ENCODE data around the gene CNTN4. TPM values are rescaled to one million over a fixed set of nuclear protein-coding genes. Genes with fewer than 3 reads are reported as not detected.

Gene CNTN4
- total RNA-seq, 6 experiments from 2014 or later, result 1.5 to 3.9 (median 1.7) TPM

DNA sequence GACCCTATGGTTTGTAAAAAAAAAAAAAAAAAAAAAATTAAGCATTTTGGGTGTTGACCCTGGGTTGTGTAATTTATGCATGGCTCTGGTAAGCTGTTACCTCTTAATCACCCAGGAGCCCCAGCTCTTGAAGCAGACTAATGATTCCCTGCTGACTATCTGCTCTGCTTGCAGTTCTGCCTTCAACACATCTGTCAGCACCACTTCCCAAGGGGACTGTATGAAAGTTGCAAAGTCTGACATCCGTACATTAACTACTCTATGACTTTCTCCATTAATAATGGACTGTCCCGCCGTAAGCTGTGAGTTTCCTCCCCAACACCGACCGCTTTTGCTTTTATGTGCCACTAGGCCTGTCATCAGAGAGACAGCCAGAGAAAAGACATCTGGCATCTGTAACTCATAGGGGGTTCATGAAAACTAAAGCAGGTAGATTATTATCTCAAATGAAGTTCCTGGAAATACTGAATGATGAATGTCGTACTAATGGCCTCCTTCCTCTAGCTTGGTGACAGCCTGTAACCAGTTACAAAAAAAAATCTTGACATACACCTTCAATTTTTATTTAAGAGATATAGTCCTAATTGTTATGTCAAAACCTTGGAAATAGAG, 740.0 kb downstream of the CNTN4 start:
- ATAC-seq (no peak), DNase-seq (no peak)
- Histone ChIP-seq H3K9me3 (no peaks in the 10 kb centered on the region), H3K4me1 (no peaks in the 10 kb centered on the region), H3K4me3 (no peak overlapping the region), H3K27me3 (no peaks in the 10 kb centered on the region), H3K36me3 (no peaks in the 10 kb centered on the region), H3K27ac (no peak overlapping the region)
- WGBS (ENCODE audit: insufficient coverage, low coverage, low lambda C conversion rate, missing lambda C conversion rate), result 82% methylated on average over 6 of the region's 6 CpGs
- TF ChIP-seq, protein P1, sequence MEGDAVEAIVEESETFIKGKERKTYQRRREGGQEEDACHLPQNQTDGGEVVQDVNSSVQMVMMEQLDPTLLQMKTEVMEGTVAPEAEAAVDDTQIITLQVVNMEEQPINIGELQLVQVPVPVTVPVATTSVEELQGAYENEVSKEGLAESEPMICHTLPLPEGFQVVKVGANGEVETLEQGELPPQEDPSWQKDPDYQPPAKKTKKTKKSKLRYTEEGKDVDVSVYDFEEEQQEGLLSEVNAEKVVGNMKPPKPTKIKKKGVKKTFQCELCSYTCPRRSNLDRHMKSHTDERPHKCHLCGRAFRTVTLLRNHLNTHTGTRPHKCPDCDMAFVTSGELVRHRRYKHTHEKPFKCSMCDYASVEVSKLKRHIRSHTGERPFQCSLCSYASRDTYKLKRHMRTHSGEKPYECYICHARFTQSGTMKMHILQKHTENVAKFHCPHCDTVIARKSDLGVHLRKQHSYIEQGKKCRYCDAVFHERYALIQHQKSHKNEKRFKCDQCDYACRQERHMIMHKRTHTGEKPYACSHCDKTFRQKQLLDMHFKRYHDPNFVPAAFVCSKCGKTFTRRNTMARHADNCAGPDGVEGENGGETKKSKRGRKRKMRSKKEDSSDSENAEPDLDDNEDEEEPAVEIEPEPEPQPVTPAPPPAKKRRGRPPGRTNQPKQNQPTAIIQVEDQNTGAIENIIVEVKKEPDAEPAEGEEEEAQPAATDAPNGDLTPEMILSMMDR (IDR thresholded peaks at IDR 0.05), result no peak
- no peak for TF ChIP-seq POLR2A (IDR thresholded peaks at IDR 0.05)
- intact Hi-C loops (cut with DNase I), result no loop called here

- no peak for DNase-seq
Observed at GRCh38 chr3:2839876-2840275, 741.2 kb downstream of the CNTN4 start.

GRCh38 chr3:2847062-2847841, 748.6 kb downstream of the CNTN4 start:
- Histone ChIP-seq H3K9me3 (no peaks in the 10 kb centered on the region), H3K27ac (peak overlapping the region in 1 of 3 donors; percentile 11), H3K36me3 (no peaks in the 10 kb centered on the region), H3K27me3 (no peaks in the 10 kb centered on the region), H3K4me3 (no peak overlapping the region), H3K4me1 (peaks cover 0 to 13% (median 3%) of the 10 kb centered on the region in 4 donors)
- TF ChIP-seq, protein P1 (IDR thresholded peaks at IDR 0.05), result no peak
- no peak for TF ChIP-seq POLR2A (IDR thresholded peaks at IDR 0.05)
- intact Hi-C loops (cut with DNase I), result no loop called here
- DNase-seq, result no peak
- peak; percentile 42 to 72 (median 54) for ATAC-seq
- WGBS (ENCODE audit: insufficient coverage, low coverage, low lambda C conversion rate, missing lambda C conversion rate), result 10% methylated on average over 3 of the region's 3 CpGs

More at GRCh38 chr3:2839876-2840275, 741.2 kb downstream of the CNTN4 start:
- Histone ChIP-seq H3K36me3 (no peaks in the 10 kb centered on the region), H3K27me3 (no peaks in the 10 kb centered on the region), H3K4me1 (no peaks in the 10 kb centered on the region), H3K9me3 (no peaks in the 10 kb centered on the region), H3K4me3 (no peak overlapping the region), H3K27ac (no peak overlapping the region)
- 77% methylated on average over 3 of the region's 3 CpGs for WGBS (ENCODE audit: insufficient coverage, low coverage, low lambda C conversion rate, missing lambda C conversion rate)
- ATAC-seq, result no peak
- intact Hi-C loops (cut with DNase I), result no loop called here
- no peak for TF ChIP-seq POLR2A (IDR thresholded peaks at IDR 0.05)
- TF ChIP-seq, protein P1 (IDR thresholded peaks at IDR 0.05), result no peak

DNA sequence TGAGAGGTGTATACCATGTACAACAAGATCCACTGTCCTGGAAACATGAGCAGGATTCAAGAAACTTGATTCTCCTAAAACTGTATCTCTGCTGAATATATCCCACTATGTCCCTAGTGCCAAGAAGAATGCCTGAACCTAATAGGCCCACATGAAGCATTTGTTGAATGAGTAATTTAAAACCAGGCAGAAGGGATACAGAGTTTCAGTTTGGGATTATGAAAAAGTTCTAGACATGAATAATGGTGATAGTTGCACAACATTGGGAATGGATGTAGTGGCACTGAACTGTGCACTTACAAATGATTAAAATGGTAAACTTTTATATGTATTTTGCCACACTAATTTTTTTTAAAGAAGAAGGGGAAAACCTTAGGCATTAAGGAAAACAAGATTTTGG, 750.4 kb downstream of the CNTN4 start:
- peaks cover 0 to 13% (median 3%) of the 10 kb centered on the region in 4 donors for H3K4me1 ChIP-seq
- no peaks in the 10 kb centered on the region for H3K9me3 ChIP-seq
- TF ChIP-seq, protein P1 (IDR thresholded peaks at IDR 0.05), result no peak
- TF ChIP-seq POLR2A (IDR thresholded peaks at IDR 0.05), result no peak
- no peaks in the 10 kb centered on the region for H3K36me3 ChIP-seq
- H3K27ac ChIP-seq, result no peak overlapping the region
- intact Hi-C loops (cut with DNase I), result no loop called here
- no peaks in the 10 kb centered on the region for H3K27me3 ChIP-seq
- ATAC-seq (no peak), DNase-seq (no peak)
- H3K4me3 ChIP-seq, result no peak overlapping the region

Data from right lobe of liver (tissue), 6 donors.